ENCODE measurements around the gene UNC5B.

UNC5B gene

DNA sequence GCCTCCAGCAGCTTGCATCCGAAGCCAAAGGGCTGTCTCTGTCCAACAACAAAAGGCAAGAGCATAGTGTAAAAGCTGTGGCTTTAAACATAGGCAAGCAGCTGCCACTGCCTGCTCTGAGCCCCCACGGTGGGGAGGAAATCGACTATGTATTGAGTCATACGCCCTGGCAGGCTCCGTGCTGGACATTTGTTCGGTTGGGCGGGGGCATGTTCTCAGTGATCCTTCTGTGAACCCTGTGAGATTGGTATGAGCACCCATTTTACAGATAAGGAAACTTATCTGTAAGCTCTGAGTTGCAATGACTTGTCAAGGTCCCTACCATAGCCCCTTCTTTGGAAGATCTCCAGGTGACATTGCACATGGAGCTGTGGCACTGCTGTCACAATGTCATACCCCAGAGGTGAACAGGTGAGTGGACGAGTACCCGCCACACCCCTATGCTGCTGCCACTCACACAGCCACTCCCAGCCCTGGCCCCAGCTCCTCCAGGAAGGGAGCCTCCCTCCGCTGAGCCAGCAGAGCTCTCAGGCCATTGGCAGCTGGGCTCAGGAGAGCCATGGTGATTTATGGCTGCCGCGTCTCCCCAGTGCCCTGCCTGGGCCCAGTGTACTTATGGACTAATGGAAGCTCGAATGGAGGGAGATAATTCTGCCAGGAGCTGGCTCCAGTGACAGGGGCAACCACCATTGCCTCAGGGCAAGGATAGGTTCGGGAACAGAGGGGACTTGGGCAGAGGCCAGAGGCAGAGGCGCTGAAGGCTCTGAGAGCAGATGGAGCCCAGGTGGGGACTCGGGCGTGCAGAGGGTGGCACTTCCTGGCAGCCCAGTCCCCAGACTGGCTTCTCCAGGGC lies 43.7 kb downstream of the UNC5B start:
- peak; percentile 9 for DNase-seq

DNA sequence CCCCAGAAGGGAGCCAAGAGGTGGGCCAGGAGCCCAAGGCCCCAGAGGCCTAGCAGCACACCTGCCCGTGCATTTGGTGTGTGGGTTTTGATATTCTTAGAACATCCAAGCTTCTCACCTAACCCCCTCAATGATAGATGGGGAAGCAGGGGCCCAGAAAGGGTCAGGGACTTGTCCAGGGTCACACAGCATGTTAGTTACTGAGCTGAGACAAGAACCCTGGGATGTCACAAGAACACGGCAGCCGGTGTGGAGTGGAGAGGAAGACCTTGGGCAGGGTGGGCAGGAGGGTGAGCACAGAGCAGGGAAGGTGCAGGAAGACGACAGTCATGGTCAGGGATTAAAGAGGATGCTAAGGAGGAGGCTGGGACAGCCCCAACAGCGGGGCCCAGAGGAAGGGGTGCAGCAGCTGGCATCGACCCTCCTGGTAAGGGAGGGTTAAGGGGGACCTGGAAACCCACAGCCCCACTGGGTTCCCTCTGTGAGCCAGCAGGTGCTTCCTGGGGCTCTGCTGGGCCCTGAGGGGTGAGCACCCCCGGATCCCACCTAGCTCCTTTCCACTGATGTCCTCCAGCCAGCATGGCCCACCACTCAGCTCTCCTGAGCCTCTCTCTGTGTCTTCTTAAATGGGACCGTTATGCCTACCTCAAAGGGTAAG lies 44.4 kb downstream of the UNC5B start:
- no peak for DNase-seq

DNA sequence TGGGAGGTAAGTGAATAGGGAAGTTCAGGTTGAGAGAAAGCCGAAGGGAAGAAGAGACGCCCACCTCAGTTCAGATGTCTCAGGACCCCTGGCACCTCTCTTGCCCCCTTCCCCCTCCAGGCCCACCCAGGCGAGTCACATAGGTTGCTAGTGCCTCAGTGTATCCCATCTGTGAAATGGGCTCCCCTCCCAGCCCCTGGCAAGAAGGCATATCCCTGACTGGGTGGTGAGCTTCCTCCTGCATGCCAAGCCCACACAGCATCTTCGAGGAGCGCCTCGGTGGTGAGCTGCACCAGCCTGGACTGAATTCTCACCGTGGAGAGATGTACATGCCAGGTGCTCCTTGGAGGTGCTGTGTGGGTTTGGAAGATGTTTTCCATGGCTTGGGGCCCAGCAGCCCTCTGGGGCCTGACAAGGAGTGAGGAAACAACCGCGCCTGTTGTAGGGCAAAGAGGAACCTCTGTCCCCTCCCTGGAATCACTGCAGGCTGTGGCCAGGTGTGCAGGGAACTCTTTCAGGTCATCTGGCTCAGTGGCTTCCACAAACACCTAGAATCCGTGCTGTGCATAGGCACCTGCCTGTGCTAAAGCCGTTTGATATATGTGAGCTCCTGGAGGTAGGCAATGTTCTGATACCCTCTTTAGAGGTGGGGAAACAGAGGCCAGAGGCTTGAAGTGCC lies 45.1 kb downstream of the UNC5B start:
- no peak for DNase-seq

DNA sequence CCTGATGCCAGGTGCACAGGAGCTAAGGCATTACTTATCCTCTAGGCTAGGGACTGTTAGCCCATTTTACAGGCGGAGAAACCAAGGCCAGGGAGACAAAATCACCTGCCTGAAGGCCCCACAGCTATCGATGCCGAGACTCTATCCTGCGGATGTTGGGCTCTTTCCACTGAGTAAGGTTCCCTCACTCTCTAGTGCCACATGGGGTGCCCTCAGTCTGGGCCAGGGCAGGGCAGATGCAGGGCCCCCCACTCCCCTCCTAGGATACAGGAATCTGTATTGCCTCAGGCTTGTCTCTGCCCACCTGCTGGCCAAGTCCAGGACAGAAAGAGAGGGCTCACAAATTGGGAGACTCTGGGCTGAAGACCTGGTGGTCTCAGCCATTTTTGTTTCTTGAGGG lies 45.7 kb downstream of the UNC5B start:
- no peak for DNase-seq

DNA sequence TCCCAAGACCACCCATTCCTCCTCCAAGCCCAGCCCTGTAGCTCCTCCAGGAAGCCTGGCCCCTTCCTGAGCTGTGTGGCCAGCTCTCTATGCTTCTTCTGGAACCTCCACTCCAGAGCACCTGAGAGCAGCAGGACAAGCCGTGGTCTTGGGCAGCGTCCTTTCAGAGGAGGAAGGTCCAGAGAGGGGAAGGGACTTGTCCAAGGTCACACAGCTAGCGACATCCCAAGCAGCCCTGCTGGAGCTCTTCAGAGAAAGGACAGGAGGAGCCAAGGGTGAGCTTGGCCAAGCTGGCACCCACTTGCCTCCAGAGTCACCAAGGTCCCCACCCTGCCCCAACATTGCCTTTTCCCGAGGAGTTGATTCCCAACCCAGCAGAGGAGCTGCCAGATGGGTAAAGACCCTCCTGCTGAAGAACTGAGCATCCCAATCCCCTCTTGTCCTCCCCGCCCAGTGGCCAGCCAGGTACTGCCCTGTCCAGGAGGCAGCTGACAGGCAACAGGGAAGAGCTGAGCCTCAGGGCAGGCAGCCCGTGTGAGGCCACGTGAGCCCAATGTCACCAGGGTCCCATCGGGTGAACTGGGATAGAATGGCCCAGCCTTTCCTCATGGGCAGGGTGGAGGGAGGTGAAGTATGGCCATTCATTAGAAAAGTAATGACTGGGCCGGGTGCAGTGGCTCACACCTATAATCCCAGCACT lies 46.2 kb downstream of the UNC5B start:
- no peak for DNase-seq

DNA sequence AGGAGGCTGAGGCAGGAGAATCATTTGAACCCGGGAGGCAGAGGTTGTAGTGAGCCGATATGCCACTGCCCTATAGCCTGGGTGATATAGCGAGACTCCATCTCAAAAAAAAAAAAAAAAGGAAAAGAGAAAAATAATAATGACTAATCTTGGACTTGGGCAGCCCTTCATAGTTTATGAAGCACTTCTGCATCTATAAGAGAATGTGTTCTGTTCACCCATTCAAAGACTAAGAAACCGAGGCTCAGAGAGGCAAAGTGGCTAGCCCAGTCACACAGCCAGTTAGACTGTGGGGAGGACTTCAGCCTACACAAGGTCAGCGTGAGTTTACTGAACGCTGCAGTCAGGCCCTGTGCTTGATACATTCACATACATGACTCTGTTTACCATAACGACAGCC lies 46.9 kb downstream of the UNC5B start:
- no peak for DNase-seq

DNA sequence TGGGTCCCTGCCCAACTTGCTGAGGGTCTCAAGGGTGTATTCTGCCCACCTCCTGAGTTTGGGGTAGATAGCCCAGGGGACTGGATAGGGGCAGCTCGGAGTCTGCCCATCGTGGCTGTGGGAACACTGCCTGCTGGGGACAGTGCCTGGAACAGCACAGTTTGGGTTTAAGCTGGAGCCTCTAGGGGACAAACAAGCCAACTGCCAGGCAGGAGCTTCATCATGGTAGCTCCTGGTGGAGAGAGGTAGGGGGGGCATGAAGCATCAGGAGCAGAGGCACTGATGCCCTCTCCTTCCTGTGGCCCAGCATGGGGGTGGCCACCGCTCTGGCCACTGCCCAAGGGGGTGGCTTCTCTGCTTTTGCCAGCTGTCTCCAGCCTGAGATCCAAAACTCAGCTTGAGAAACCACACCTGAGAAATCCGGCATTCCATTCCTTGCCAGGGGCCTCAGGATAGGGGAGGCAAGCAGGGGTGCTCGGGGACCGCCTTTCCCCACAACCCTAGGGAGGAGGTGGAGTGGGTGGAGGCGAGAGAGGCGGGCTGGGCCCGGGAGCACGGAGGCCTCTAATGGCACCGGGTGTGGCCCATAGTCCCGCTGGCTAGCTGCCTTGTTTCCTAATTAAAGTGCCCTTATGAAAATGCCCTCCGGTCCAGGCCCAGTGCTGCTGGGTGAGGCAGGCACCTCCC lies 47.6 kb downstream of the UNC5B start:
- DNase-seq = no peak

DNA sequence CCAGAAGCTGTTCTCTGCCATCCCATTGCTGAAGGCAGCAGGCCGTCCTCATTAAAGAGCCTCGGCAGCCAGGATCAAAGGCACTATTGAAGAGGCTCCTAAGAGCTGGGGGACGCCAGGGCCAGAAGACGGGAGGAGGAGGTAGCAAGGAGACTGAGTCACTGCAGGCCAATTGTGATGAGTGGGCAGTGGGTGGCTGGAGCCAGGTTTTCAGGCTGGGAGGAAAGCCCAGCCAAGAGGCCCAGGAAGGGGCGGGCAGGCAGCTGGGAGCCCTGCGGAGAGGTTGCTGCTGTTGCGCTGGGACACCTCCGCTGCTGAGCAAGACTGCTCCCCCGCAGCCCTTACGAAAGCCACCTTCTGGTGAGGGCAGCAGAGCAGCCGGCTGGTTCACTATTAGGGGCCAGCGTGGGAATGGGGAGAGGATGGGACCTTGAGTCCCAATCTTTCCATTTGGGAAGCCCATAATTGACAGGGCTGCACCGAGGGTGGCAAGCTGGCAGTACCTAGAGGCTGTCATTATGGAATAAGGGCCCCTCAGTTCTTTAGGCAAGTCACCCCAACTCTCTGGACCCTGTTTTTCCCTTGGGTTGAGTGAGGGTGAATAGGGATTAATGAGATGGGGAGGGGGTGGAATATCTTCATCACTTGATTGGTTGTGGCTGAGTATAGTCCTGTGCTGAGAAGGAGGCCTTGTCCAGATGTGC lies 48.4 kb downstream of the UNC5B start:
- no peak for DNase-seq

DNA sequence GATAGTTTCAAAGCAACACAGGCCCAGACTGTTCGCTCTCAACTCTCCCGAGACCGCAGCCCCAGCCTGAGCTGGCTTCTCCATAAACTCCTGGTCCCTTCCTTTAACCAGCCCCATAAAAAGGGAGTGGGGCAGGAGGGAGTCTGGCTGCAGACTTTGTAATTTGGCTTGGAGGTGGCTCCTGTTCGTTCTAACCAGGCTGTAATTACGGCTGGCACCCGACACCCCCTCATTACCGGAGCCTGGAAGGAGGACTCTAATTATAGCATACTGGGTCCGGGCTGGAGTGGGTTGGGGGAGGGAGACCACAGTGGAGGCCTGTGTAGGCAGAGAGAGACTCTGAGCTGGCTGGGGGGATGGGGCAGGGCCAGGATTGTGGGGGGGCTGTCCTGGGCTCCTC lies 49.7 kb downstream of the UNC5B start:
- no peak for DNase-seq

DNA sequence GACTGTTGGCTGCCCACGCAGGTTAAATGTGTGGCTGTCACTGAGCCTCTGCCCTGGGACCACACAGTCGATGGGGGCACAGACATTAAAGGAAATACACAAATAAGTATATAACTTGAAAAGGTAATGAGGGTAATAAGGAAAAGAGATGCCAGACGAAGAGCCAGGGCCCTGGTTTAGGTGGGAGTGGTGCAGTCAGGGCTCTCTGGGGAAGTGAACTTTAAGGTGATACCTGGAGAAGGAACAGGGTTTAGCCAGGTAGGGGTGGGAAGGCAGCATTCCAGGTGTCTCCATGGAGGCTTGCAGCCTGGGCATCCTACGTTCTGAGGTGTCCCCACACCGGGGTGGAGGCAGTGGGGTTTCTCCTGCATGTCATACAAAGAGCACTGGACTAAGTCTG lies 50.4 kb downstream of the UNC5B start:
- no peak for DNase-seq

DNA sequence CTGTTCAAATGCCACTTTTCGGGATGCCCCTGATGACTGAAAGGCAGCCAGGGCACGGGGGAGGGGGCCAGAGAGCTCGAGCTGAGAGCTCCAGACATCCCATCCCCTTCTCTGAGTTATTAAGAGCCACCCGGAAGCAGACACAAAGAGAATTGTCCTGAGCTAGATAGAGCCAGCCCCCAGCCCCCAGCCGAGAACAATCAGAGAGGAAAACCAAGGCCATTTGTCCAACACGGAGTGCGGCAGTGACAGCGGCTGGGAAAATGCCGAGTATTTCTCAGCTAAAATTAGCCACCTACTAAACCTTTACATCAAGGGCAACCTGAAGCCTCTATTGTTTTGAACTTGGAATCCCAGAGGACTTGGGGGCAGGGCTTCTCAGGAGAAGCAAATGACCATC lies 51.0 kb downstream of the UNC5B start:
- no peak for DNase-seq

DNA sequence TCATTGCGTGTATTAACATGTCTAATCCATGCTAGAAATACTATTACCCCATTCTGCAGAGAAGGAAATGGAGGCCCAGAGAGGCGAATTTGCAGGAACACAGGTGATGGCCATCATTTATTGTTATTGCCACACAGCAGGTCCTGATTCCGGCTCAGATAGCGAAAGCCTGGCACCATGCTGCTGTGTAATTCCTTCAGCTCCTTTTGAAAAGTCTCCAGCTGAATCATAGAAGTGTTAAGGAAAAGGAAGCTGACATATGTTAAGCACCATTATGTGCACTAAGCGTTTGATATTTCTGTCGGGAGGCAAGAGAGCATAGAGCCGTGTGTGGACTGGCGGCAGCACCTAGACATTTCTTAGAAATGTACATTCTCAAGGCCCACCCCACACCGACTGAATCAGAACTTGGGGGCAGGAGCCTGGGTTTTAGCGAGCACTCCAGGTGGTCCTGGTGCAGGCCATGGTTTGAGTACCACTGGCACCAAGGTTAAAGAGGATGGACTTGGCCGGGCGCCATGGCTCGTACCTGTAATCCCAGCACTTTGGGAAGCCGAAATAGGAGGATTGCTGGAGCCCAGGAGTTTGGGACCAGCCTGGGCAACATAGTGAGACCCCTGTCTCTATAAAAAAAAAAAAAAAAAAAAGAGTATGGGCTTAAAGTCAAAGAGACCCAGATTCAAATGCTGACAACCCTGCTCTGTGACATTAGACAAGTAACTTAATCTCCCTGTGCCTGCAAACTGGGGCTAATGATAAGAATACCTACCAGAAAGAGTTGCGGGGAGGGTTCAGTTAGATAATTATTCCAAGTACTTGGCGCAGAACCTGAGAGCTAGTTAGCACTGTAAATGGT lies 52.2 kb downstream of the UNC5B start:
- peak; percentile 31 for DNase-seq

DNA sequence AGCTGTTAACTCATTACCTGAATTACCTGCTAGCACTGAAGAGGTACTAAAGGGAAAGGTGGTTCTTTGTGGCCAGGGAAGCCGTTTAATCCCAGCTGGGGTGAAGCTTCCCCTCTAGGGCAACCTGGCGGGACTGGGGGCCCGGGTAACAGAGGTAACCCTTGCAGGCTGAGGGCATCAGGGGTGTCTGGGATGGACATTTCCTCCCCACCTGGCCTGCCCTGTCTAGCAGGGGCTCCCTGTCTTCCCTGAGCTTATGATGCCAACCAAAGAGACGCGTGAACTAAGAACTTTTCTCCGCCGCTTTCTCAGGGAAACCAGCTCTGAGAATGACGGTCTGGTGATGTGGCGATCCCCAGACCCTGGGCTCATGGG lies 52.8 kb downstream of the UNC5B start:
- DNase-seq = no peak

DNA sequence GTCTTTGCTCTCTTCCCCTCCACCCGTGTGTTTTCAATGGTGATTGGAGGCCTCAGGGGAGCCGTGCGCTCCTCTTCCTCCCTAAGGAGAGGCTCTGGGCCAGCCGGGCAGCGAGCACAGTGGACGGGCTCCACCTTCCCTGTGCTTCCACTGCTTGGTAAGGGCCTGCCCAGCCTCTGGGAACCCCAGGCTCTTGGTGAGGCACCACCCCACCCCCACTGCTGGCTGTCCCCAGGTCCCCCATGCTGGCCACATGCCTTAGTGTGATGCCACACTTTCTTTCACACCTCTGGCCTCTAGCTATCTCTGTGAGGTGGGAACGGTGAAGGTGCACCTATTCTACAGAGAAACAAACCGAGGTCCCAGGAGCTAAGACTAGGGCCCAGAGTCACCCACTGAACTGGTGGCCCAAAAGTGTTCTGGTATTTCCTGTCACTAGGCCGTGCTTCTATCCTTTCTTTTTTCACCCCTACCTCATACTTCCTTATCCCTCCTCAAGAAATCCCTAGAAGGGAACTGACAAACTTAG lies 53.3 kb downstream of the UNC5B start:
- DNase-seq = no peak

DNA sequence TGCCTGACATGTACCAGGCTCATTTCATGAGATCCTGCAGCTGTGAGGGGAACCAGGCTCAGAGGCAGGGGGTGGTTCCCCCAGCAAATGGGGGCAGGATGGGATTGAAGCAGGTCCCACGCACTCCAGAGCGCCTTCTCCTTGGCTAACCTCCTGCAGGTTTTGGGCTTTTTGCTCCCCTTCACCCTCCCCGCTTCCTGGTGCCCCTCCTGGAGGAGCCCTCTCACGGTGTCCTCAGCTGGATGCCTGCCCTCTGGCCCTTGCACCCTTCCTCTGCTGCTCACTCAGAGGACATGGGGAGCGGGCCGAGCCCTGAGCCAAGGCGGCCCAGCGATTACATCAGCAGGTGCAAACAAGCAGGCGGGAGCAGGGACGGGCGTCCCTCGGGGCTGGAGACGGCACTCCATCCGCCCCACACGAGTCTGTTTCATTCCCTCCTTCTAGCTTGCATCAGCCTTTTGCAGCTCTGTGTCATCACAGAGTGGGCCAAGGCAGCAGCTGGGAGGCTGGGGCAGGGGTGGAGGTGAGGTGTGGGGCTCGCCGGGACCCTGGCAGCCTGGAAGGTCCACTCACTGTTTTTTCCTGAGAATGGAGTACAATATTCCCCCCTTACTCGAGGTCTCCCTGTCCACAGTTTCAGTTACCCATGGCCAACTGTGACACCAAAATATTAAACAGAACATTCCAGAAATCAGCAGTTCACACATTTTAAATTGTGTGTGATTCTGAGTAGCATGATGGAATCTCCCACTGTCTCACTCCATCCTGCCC lies 54.0 kb downstream of the UNC5B start:
- DNase-seq = no peak

DNA sequence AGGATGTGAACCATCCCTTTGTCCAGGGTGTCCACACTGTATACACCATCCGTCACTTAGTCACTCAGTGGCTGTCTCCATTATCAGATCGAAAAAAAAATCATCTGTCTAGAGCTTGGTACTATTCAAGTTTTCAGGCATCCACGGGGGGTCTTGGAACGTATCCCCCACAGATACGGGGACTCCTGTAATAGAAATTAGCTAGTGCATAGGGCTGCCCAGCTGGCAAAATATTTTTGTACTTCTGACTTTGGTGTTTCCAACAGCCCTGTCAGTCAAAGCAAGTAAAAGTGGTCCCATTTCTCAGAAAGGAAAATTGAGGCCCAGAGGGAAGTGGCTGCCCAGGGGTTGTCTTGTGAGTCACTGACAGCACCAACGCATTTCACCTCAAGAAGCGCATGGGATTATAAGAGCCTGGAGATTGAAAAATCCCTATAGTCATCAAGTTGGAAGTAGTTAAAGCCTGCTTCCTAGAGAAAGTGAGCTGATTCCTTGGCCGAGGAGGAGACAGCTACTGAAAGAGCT lies 54.6 kb downstream of the UNC5B start:
- DNase-seq = no peak

DNA sequence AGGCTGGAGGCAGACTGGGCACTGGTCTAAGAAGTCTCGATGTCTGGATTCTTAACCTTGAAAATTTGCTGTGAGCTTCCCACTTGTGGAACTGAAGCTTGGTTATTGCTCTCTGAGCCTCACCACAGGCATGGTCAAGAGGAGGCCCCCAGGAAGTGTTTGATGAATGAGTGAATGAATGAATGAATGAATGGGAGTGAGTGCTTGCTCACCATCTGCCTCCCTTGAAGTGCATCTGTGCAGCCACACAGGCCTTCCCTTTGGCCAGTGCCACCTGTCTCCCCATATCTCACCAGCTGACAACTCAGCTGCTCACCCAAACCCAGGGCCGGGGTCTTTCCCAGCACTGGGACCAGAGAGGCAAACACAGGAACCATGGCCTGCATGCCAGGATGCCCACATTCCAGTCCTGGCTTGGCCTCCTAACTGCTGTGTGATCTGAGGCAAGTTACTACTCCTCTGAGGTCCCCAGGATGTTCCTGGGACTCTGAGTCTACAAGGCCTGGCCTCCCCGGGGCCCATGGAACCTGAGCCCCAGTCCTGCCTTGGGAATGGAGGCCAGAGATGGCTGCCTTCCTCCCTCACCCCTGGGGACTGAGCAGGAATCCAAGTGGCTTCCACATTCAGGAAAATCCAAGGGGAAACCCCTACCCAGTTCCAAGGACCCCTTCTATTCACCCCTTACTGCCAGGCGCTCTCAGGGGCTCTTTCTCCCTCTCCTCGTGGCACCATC lies 55.3 kb downstream of the UNC5B start:
- DNase-seq = no peak

DNA sequence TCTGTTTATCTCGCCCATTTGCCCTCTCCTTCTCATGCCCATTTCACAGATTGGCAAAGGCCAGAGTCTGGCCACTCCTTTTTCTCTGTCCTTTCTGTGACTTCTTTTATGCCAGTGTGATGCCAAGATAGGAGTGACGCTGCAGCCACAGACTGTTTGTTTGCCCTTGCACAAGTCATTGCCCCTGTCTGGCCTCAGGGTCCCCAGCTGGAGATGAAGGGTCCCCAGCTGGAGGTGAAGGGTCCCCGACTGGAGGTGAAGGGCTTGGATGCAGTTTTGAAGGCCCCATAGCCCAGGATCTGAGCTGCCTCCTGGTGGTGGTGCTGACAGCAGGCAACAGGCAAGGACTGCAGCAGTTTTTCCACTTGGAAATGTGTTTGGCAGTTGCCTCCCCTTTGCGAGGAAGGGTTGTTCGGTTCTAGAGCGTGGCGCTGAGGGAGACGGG lies 55.9 kb downstream of the UNC5B start:
- DNase-seq = no peak

DNA sequence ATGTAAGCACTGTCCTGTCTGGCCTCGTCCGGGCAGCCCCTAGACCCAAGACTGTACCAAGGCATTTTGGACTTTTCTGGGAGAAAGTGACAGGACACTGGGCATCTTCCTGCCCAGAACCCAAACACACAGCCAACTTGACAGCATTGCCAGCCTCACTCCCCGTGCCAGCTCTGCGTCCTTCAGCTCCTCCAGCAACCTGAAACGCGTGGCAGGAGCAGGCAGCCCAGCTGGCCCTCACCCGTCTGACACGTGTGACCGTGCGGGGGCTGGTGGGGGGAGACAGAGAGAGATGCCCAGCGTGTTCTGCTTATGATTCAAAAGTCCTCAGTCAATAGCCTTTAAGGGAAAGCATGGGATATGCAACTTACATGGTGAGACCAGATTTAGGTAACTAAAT lies 56.4 kb downstream of the UNC5B start:
- no peak for DNase-seq

All from hematopoietic multipotent progenitor cell treated with erythropoietin and hydrocortisone succinate and interleukin-3 and kit ligand, for 8 days (in vitro differentiated cells).